ENCODE data around the gene KRTAP3-3. TPM values are rescaled to one million over a fixed set of nuclear protein-coding genes. Genes with fewer than 3 reads are reported as not detected.

KRTAP3-3 gene
- total and polyA plus RNA-seq, 2 experiments from 2014 or later, result not detected

- 0 out of 2 replicates have a peak, but pooled peaks cover 3% of the 10 kb centered on the region for H3K4me1 ChIP-seq (ENCODE audit: insufficient read depth)
- H3K27ac Mint-ChIP-seq, result no peak overlapping the region
- H3K9me3 Mint-ChIP-seq, result no peaks in the 10 kb centered on the region
- no peaks in the 10 kb centered on the region for H3K36me3 ChIP-seq (ENCODE audit: insufficient read depth)
- no peaks in the 10 kb centered on the region for H3K36me3 Mint-ChIP-seq (ENCODE audit: low read depth)
- H3K27me3 ChIP-seq (ENCODE audit: insufficient read depth), result no peaks in the 10 kb centered on the region
- H3K4me1 Mint-ChIP-seq, result peaks cover 11% of the 10 kb centered on the region; the same call in 2 of the 3 replicates
- H3K4me3 Mint-ChIP-seq, result no peak overlapping the region
- no peak for TF ChIP-seq CREB1 (CRISPR knock-in tag; IDR thresholded peaks at IDR 0.05; ENCODE audit: low read depth)
- TF ChIP-seq ZNF331 (CRISPR knock-in tag; IDR thresholded peaks at IDR 0.05; ENCODE audit: low read depth), result no peak
- TF ChIP-seq ZNF462 (CRISPR knock-in tag; IDR thresholded peaks at IDR 0.05), result no peak
- TF ChIP-seq CTCF (conservative IDR thresholded peaks at IDR 0.05; ENCODE audit: low read depth in 2 of 2), result no peak
- TF ChIP-seq JUNB (IDR thresholded peaks at IDR 0.05; ENCODE audit: unreplicated experiment), result no peak
- no peak for TF ChIP-seq POLR2AphosphoS5 (IDR thresholded peaks at IDR 0.05; ENCODE audit: low read depth)
- no peak for TF ChIP-seq NANOG (IDR thresholded peaks at IDR 0.05; ENCODE audit: borderline replicate concordance)
- TF ChIP-seq ZNF114 (CRISPR knock-in tag; IDR thresholded peaks at IDR 0.05), result no peak
- no peak for TF ChIP-seq ETS1 (IDR thresholded peaks at IDR 0.05)
- no peak for TF ChIP-seq STAT1 (IDR thresholded peaks at IDR 0.05; ENCODE audit: unreplicated experiment)
- TF ChIP-seq EZH2 (IDR thresholded peaks at IDR 0.05; ENCODE audit: low read depth, unreplicated experiment), result no peak
- no peak for TF ChIP-seq REST (IDR thresholded peaks at IDR 0.05; ENCODE audit: unreplicated experiment)
- no peak for TF ChIP-seq EZH2phosphoT487 (IDR thresholded peaks at IDR 0.05; ENCODE audit: unreplicated experiment)
- no peak for DNase-seq (ENCODE audit: low spot score)
- H4K20me1 ChIP-seq (replicated peaks; ENCODE audit: insufficient read depth), result no peaks in the 10 kb centered on the region
- no peak for ATAC-seq
- 0 out of 2 replicates have a peak, but pooled peaks cover 3% of the 10 kb centered on the region for H3K9me2 ChIP-seq (ENCODE audit: insufficient read depth)
- H3K4me3 ChIP-seq, result no peak overlapping the region
- peaks cover 6% of the 10 kb centered on the region for H3K27me3 Mint-ChIP-seq (ENCODE audit: insufficient read depth, low read depth, poor library complexity)
- no peak overlapping the region for H3K4me2 ChIP-seq
- H3K27ac ChIP-seq (ENCODE audit: low read depth), result no peak overlapping the region
- no peaks in the 10 kb centered on the region for H3F3A ChIP-seq (replicated peaks; ENCODE audit: low read depth)
- H3K79me2 ChIP-seq (replicated peaks; ENCODE audit: insufficient read depth), result no peaks in the 10 kb centered on the region
- H2AFZ ChIP-seq, result no peak overlapping the region
Observed at GRCh38 chr17:40981115-40981514, 12.8 kb downstream of the KRTAP3-3 start.
